KBM-7 (cell line): ENCODE measurements around the gene ACBD5.
"Not testable (repeated sequence)": the region's sequence is repeated elsewhere in the genome, so short reads cannot be mapped to it uniquely, and the experiment has no call there.

Source experiments
- DNase-seq: peaks from one replicate; pipeline ENCODE4 v3.0.0-alpha.2; 2015
- in situ Hi-C: fragments of 300-500 bp; cut with MboI; formaldehyde crosslinking; loops from 2 replicates; pipeline ENCODE4 v1.14.3; 2020; ENCODE audit warnings: low sequenced_read_pairs, low pct_unique_long_range_greater_than_20kb, mixed read lengths

Gene ACBD5

DNA sequence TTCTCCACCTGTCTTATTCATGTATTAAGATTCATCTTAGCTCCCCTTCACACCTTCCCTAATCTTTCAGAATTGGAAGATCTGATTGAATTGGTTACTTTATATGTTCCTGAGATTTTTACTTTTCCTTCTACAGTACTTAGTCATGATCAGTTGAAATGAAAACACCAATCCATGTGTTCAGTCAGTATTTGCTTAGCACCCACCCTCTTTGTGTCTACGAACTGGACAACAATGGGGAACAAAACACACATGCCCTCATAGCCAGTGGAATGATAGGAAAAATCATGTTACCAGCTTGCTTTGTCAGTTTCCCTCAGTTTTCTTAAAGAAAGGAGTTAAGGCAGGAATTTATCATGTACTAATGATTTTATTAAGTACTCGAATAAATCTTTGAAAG, 83.4 kb downstream of the ACBD5 start:
- in situ Hi-C loops, result no loop called here
- peak; percentile 12 for DNase-seq

DNA sequence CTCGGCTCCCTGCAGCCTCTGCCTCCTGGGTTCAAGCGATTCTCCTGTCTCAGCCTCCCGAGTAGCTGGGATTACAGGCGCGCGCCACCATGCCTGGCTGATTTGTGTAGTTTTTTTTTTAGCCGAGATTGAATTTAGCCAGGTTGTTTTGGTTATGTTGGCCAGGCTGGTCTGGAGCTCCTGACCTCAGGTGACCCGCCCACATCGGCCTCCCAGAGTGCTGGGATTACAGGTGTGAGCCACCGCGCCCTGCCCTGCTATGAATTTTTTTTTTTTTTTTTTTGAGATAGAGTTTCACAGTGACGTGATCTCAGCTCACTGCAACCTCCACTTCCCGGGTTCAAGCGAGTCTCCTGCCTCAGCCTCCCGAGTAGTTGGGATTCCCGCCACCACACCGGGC, 84.0 kb downstream of the ACBD5 start:
- DNase-seq, in situ Hi-C loops: not testable (repeated sequence)

DNA sequence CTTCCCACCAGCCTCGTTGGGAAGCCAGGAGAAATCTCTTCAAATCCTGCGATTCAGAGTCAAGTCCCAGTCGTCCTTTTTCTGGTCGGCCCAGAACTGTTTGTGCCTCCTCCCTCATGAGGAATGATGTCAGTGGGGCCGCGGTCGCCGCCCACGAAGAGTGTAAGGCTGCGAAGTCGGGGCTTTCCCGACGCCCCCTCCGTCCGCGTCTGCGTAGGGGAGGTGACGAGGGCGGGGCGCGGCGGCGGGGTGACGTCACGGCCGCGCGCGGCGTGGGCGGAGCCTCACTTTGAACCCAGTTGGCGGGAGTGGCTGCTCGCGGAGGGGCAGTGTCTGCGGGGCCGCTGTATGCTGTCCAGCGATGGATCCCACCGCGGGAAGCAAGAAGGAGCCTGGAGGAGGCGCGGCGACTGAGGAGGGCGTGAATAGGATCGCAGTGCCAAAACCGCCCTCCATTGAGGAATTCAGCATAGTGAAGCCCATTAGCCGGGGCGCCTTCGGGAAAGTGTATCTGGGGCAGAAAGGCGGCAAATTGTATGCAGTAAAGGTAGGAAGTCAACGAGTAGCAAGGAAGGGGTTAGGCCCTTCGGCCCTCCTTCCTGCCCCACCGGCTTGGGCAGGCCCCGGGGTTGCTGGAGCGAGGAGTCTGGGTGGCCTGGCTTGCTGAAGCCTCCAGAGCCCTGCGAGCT, 85.4 kb downstream of the ACBD5 start, which contains the start of gene MASTL:
TSS of gene MASTL (plus strand) at position 287 of the 689 bp plus-strand sequence. CDS start at position 362, 75 bp downstream.
- in situ Hi-C loops, result no loop called here
- DNase-seq, result peak; percentile 95

DNA sequence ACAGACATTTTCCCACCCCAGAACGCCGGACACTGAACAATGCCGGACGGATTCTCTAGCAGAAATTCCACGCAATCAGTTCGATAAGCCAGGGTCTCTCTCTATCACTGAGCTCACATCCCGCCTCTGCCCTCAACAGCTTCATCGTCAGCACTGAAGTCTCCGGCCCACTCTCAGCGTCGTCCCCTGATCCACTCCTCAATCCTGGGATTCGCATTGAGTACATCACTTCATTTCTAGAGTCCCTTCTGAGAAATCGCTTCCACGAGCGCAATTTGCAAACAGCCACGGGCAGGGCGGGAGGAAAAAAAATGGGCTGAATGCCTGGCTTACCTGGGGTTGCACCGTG, 86.8 kb downstream of the ACBD5 start:
- in situ Hi-C loops, result no loop called here
- no peak for DNase-seq

DNA sequence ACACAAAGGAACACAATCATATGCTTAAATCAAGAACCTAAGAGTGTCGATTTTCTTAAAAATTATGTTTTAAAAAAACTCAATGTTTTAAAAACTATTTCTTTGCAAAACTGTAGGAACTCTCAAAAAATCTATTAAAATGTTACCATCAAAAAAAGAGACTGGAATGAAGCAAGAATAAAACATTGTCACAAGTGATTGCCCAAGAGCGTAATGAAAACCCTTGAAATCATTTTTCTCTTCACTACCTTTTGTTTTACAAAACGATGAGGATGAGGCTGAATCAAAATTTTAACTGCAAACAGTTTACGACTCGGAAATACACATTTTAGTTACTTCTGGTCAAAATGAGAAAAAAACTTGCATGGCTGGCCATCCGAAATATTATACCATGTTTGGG, 87.3 kb downstream of the ACBD5 start:
- DNase-seq, result no peak
- in situ Hi-C loops, result no loop called here

DNA sequence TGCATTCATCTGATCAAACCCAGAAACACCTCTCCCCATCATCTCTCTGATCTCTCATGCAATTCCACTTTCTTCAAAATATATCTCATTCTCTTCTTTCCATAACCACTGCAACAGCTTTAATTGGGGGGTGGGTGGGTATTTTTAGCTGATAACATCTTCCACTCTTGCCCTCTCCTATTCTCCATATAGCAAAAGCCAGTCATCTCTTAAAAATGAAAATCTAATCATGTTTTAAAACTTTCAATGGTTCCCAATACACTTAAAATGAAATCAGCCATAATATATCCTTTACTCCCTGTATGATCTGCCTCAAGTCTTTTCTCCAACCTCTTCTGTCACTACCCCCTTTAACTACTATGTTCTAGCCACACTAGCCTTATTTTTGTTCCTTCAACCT, 87.9 kb downstream of the ACBD5 start:
- in situ Hi-C loops, result no loop called here
- no peak for DNase-seq

DNA sequence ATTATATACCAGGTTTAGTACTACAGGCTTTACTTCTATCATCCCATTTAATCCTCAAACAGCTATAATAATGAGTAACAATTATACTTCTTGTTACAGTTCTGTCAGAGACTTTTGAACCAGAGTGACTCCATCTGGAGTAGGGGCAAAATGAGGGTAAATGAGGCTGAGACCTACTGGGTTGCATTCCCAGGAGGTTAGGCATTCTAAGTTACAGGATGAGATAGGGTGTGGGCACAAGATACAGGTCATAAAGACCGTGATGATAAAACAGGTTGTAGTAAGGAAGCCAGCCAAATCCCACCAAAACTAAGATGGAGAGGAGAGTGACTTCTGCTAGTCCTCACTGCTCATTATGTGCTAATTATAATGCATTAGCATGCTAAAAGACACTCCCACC, 90.3 kb downstream of the ACBD5 start:
- in situ Hi-C loops, result no loop called here
- DNase-seq, result no peak

DNA sequence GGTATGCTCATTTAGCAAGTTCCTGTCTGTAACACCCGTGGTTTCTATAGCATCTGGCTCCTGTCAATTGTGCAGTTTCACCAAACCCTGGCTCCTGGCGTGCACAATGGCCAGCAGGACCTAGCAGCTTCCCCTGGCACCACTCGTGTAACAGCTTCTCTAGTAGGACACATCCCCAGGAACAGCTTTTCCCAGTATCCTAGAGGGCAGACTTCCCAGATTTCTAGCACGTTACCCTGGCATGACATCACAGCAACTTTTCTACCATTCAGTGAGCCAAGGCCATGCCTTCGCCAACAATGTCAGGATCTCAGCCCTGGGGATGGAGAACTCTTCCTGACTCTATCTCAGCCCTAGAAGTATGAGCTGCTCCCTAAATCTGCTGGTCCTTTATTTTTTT, 92.9 kb downstream of the ACBD5 start:
- in situ Hi-C loops, result no loop called here
- DNase-seq, result no peak

DNA sequence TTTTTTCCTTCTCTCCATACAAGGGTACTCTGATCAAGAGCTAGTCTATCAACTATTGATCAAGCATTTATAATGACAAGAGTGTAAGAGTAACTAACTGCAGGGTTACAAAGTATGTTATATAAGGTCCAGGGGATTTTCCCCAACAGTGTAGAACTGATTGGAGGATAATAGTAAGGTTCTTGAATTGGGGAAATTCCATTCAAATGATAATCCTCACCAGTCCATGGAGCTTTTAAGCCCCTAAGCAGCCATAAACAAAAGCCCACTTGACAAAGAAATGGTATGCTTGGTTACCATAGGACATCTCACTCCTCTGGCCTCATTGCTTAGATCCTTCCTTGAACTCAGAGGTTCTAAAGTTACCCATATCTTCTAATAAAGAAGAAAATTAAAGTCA, 94.7 kb downstream of the ACBD5 start:
- in situ Hi-C loops, result no loop called here
- no peak for DNase-seq
